H1 (cell line): ENCODE measurements around the gene DPYD. TPM values are rescaled to one million over a fixed set of nuclear protein-coding genes. Genes with fewer than 3 reads are reported as not detected.
A peak's percentile ranks its signal among the peaks of the same experiment; 100 is the strongest.

Experiments used
- CTCF ChIA-PET: fragments of 300-600 bp; sonication (Branson Sonifier 250); formaldehyde crosslinking; loops from one replicate; lab custom pipeline; 2021; ENCODE audit not compliant: partially characterized antibody; lab: Charles Lee
- POLR2A ChIA-PET: fragments of 300-600 bp; sonication (Branson Sonifier 250); formaldehyde crosslinking; loops from one replicate; lab custom pipeline; 2021; ENCODE audit warnings: inconsistent platforms; ENCODE audit not compliant: partially characterized antibody; lab: Charles Lee
- DNase-seq, 2 experiments: peaks; one replicate each; pipeline versions ENCODE4 v3.0.0 to v3.0.0-alpha.2; 2010 to 2022; ENCODE audit warnings: low spot score in 2 of 2, low read depth in 1 of 2, mixed read lengths in 1 of 2
- FAIRE-seq: peaks from 2 replicates; lab custom pipeline; 2011; peaks lifted over from hg19 to GRCh38; lab: Jason Lieb, UNC
- H2AFZ ChIP-seq: 2 replicates; pipeline ENCODE4 v1.8.1; 2012; ENCODE audit warnings: low read length, inconsistent platforms
- H2AK5ac ChIP-seq: 2 replicates; pipeline ENCODE4 v1.6.1; 2013; ENCODE audit warnings: low read depth, low read length
- H2BK120ac ChIP-seq: replicated peaks from 2 replicates; pipeline ENCODE3; 2013; ENCODE audit warnings: low read depth, low read length, inconsistent platforms
- H2BK12ac ChIP-seq: 2 replicates; pipeline ENCODE4 v1.6.1; 2013; ENCODE audit warnings: low read depth, low read length
- H2BK15ac ChIP-seq: 2 replicates; pipeline ENCODE4 v1.6.1; 2013; ENCODE audit warnings: low read length
- H2BK20ac ChIP-seq: 2 replicates; pipeline ENCODE4 v1.6.1; 2013; ENCODE audit warnings: low read length
- H2BK5ac ChIP-seq: 2 replicates; pipeline ENCODE4 v1.6.1; 2013; ENCODE audit warnings: low read depth, low read length
- H3K14ac ChIP-seq: 2 replicates; pipeline ENCODE4 v1.6.1; 2013; ENCODE audit warnings: inconsistent platforms; ENCODE audit not compliant: insufficient read length
- H3K18ac ChIP-seq: 2 replicates; pipeline ENCODE4 v1.6.1; 2013; ENCODE audit warnings: low read length; ENCODE audit errors: extremely low read depth
- H3K23ac ChIP-seq: 2 replicates; pipeline ENCODE4 v1.6.1; 2013; ENCODE audit warnings: inconsistent platforms; ENCODE audit not compliant: insufficient read length
- H3K23me2 ChIP-seq: 2 replicates; pipeline ENCODE4 v1.6.1; 2013; ENCODE audit warnings: low read depth, low read length
- H3K27ac ChIP-seq: 2 replicates; pipeline ENCODE4 v1.6.1; 2011; ENCODE audit warnings: low read depth, low read length, inconsistent platforms
- H3K27me3 ChIP-seq, 4 experiments: replicated peaks in 1 of 4; 1 replicate in 1 of 4; 2 replicates in 3 of 4; pipeline versions ENCODE4 v1.6.1 to v1.8.1; 2011 to 2013; ENCODE audit warnings: low read length in 3 of 4, mild to moderate bottlenecking in 3 of 4, inconsistent platforms in 2 of 4, mixed read lengths in 2 of 4, moderate library complexity in 1 of 4; ENCODE audit not compliant: control insufficient read depth in 3 of 4, insufficient read depth in 3 of 4; ENCODE audit errors: extremely low read depth in 1 of 4
- H3K36me3 ChIP-seq, 4 experiments: 2 replicates each; pipeline versions ENCODE4 v1.6.1 to v1.8.1; 2011 to 2013; ENCODE audit warnings: mild to moderate bottlenecking in 4 of 4, low read length in 3 of 4, moderate library complexity in 2 of 4, control low read depth in 1 of 4, inconsistent platforms in 1 of 4; ENCODE audit not compliant: insufficient read depth in 4 of 4, control insufficient read depth in 2 of 4
- H3K4ac ChIP-seq: replicated peaks from 2 replicates; pipeline ENCODE3; 2013; ENCODE audit warnings: low read length, low read depth, mixed read lengths, inconsistent platforms; ENCODE audit not compliant: insufficient read length
- H3K4me1 ChIP-seq, 4 experiments: replicated peaks in 1 of 4; 1 replicate in 1 of 4; 2 replicates in 3 of 4; pipeline versions ENCODE4 v1.6.1 to v1.8.1; 2011 to 2013; ENCODE audit warnings: low read length in 3 of 4, inconsistent platforms in 2 of 4, mixed read lengths in 1 of 4; ENCODE audit not compliant: insufficient read depth in 4 of 4, control insufficient read depth in 3 of 4
- H3K4me2 ChIP-seq, 2 experiments: 2 replicates each; pipeline versions ENCODE4 v1.6.1 to v1.8.1; 2011 to 2013; ENCODE audit warnings: low read depth in 2 of 2, low read length in 2 of 2, control low read depth in 1 of 2, inconsistent platforms in 1 of 2, mild to moderate bottlenecking in 1 of 2; ENCODE audit not compliant: insufficient read depth in 1 of 2
- H3K4me3 ChIP-seq, 4 experiments: fragments of 200-600, 300-600 bp in 1 of 4; sonication (generic), shearing (Covaris generic), sonication (Bioruptor Twin) in 1 of 4; 2 replicates each; pipeline versions ENCODE4 v1.5.1 to v1.8.1; 2011 to 2016; ENCODE audit warnings: low read length in 4 of 4, low read depth in 3 of 4, control low read depth in 2 of 4, inconsistent platforms in 2 of 4, mild to moderate bottlenecking in 2 of 4, mixed read lengths in 1 of 4, moderate library complexity in 1 of 4; ENCODE audit not compliant: insufficient read depth in 2 of 4; ENCODE audit errors: extremely low read depth in 1 of 4
- H3K56ac ChIP-seq: replicated peaks from 2 replicates; pipeline ENCODE3; 2013; ENCODE audit warnings: low read depth, mild to moderate bottlenecking, mixed read lengths, low read length, inconsistent platforms; ENCODE audit not compliant: insufficient read length
- H3K79me1 ChIP-seq: 2 replicates; pipeline ENCODE4 v1.6.1; 2013; ENCODE audit warnings: low read depth, low read length, control low read depth
- H3K79me2 ChIP-seq, 2 experiments: 2 replicates each; pipeline versions ENCODE4 v1.6.1 to v1.8.1; 2012 to 2013; ENCODE audit warnings: low read length in 2 of 2, mild to moderate bottlenecking in 2 of 2, inconsistent platforms in 1 of 2; ENCODE audit not compliant: insufficient read depth in 2 of 2, control insufficient read depth in 1 of 2
- H3K9ac ChIP-seq, 4 experiments: replicated peaks in 1 of 4; 1 replicate in 1 of 4; 2 replicates in 3 of 4; pipeline versions ENCODE4 v1.6.1 to v1.8.1; 2011 to 2013; ENCODE audit warnings: low read depth in 3 of 4, low read length in 3 of 4, control low read depth in 2 of 4, mild to moderate bottlenecking in 2 of 4, moderate library complexity in 2 of 4, inconsistent platforms in 1 of 4; ENCODE audit errors: extremely low read depth in 1 of 4
- H3K9me3 ChIP-seq, 2 experiments: 2 replicates each; pipeline versions ENCODE4 v1.6.1 to v1.8.1; 2012 to 2013; ENCODE audit warnings: mild to moderate bottlenecking in 2 of 2, moderate library complexity in 2 of 2, control low read depth in 1 of 2, inconsistent platforms in 1 of 2, low read depth in 1 of 2, low read length in 1 of 2, mixed read lengths in 1 of 2; ENCODE audit not compliant: insufficient read depth in 2 of 2
- H4K20me1 ChIP-seq, 2 experiments: replicated peaks in 1 of 2; 2 replicates each; pipeline versions ENCODE3 to v1.8.1; 2011 to 2013; ENCODE audit warnings: inconsistent platforms in 2 of 2, low read length in 2 of 2, mild to moderate bottlenecking in 1 of 2; ENCODE audit not compliant: insufficient read depth in 2 of 2, control insufficient read depth in 1 of 2
- H4K5ac ChIP-seq: 2 replicates; pipeline ENCODE4 v1.6.1; 2013; ENCODE audit warnings: low read length, low read depth, mixed read lengths, inconsistent platforms; ENCODE audit not compliant: insufficient read length
- H4K8ac ChIP-seq: 2 replicates; pipeline ENCODE4 v1.8.0; 2013; ENCODE audit warnings: mild to moderate bottlenecking, moderate library complexity, low read length, inconsistent platforms; ENCODE audit not compliant: insufficient read depth; ENCODE audit errors: extremely low read depth
- H4K91ac ChIP-seq: replicated peaks from 2 replicates; pipeline ENCODE3; 2013; ENCODE audit warnings: low read length, mixed read lengths, inconsistent platforms; ENCODE audit not compliant: insufficient read length
- RAD21 ChIP-seq, 2 experiments: IDR thresholded peaks in 1 of 2; conservative IDR thresholded peaks in 1 of 2; 2 replicates each; pipeline ENCODE4 v1.6.1; 2011; ENCODE audit warnings: low read depth in 2 of 2, low read length in 2 of 2, improper control_type of control experiment in 1 of 2, inconsistent platforms in 1 of 2, mild to moderate bottlenecking in 1 of 2, moderate library complexity in 1 of 2
- SAP30 ChIP-seq: fragments of 300-600 bp; sonication (generic); IDR thresholded peaks from 2 replicates; pipeline ENCODE4 v1.7.1; 2012; ENCODE audit warnings: low read length, moderate library complexity, mild to moderate bottlenecking, inconsistent platforms; ENCODE audit not compliant: insufficient read depth, insufficient replicate concordance
- WGBS, 2 experiments: shearing (Covaris generic) in 1 of 2; methylation state at CpG; one replicate each; pipeline versions ENCODE4 v1.1.6 to v1.1.7; 2013 to 2015; ENCODE audit warnings: low lambda C conversion rate in 2 of 2, mixed read lengths in 2 of 2, inconsistent platforms in 1 of 2, low coverage in 1 of 2, missing lambda C conversion rate in 1 of 2; ENCODE audit not compliant: insufficient replicate concordance in 2 of 2, insufficient coverage in 1 of 2, insufficient read length in 1 of 2; ENCODE audit errors: extremely low coverage in 1 of 2, missing lambda C conversion rate in 1 of 2; 5-methylcytosine and 5-hydroxymethylcytosine counted together
- polyA plus RNA-seq, 7 experiments: library from polyadenylated mRNA; depleted of rRNA in 3 of 7; stranded (reverse) in 5 of 7; unstranded in 2 of 7; fragments of >200 nt in 5 of 7; fragments of 200-250 nt in 2 of 7; gene quantifications; 1 replicate in 5 of 7; 2 replicates in 1 of 7; 4 replicates in 1 of 7; pipeline versions ENCODE4 v1.2.1 to v1.2.3, GENCODE V29; 2011 to 2013; ENCODE audit warnings: missing spikeins in 2 of 7, mixed read lengths in 2 of 7
- total RNA-seq: library from RNA; stranded (reverse); fragmentation: NEBNext Ultra II Directional; extraction: Animal tissue kit (Norgen Biotek cat#: 25700); gene quantifications from 2 replicates; pipeline ENCODE4 v1.2.1, GENCODE V29; 2021
- TF ChIP-seq, protein P1 (sequence below), 3 experiments: IDR thresholded peaks; 1 replicate in 2 of 3; 2 replicates in 1 of 3; pipeline versions ENCODE4 v1.5.1 to v1.6.1; 2011; ENCODE audit warnings: low read length in 3 of 3, mild to moderate bottlenecking in 3 of 3, inconsistent platforms in 2 of 3, low read depth in 1 of 3, moderate library complexity in 1 of 3; ENCODE audit not compliant: insufficient read depth in 1 of 3; ENCODE audit errors: control extremely low read depth in 1 of 3

The DPYD gene
- total and polyA plus RNA-seq, 2 of the 8 experiments (the other 6 are each of a cell fraction or from before 2014, with no cell fraction given): 0.29 to 0.73 TPM

DNA sequence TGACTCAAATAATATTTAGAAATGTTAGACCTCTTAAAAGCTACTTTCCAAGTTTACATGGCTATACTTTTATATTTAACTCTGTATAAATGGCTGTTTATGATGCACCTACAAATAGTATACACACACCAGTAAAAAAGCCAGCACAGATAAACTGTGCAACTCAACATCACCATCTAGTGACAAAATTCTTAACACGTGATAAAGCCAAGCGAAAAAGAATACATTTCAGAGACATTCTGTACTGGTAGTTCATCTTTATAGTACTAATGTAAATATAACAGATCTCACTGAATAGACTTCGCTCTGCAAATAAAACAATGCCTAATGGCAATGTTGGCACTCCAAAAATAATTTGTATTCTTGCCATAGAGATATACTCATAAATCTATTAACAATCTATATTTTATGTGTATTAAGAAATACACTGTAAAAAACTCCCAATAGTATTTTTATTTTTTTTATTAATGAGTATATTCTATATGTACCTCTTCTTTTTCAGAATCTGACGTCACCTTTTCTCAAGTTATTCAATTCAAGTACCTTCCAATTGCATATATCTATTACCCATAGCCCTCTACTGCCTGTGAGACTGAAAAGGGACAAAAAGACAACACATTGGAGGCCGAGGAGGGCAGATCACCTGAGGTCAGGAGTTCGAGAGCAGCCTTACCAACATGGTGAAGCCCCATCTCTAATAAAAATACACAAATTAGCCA is 100.2 kb downstream of the DPYD start:
- Histone ChIP-seq H2AK5ac (no peak overlapping the region), H3K9ac (no peak overlapping the region), H3K18ac (no peak overlapping the region), H4K5ac (no peak overlapping the region), H3K4me3 (no peak overlapping the region), H4K20me1 (no peaks in the 10 kb centered on the region), H3K27ac (no peak overlapping the region), H3K79me2 (no peaks in the 10 kb centered on the region), H3K56ac (no peak overlapping the region), H3K4me1 (no peaks in the 10 kb centered on the region), H2BK12ac (no peak overlapping the region), H3K23me2 (no peaks in the 10 kb centered on the region; the same call in 1 of the 2 replicates), H3K36me3 (no peaks in the 10 kb centered on the region), H2BK15ac (no peak overlapping the region), H4K8ac (no peak overlapping the region), H3K23ac (no peak overlapping the region), H3K27me3 (no peaks in the 10 kb centered on the region), H2BK20ac (no peak overlapping the region), H2BK120ac (no peak overlapping the region), H2AFZ (no peak overlapping the region), H2BK5ac (no peak overlapping the region), H3K4me2 (no peak overlapping the region), H4K91ac (no peak overlapping the region), H3K4ac (no peak overlapping the region), H3K79me1 (no peaks in the 10 kb centered on the region), H3K9me3 (no peaks in the 10 kb centered on the region), H3K14ac (no peak overlapping the region)
- ChIA-PET CTCF (interaction anchor here (0.6 to 1.1 kb wide), 5 partner anchors 10 to 633 kb away, joined by 3 to 5 read pairs (median 3); no protein-coding TSS in a partner anchor), POLR2A (no interaction called here)
- FAIRE-seq: no peak
- no peak for DNase-seq
- TF ChIP-seq, protein P1, sequence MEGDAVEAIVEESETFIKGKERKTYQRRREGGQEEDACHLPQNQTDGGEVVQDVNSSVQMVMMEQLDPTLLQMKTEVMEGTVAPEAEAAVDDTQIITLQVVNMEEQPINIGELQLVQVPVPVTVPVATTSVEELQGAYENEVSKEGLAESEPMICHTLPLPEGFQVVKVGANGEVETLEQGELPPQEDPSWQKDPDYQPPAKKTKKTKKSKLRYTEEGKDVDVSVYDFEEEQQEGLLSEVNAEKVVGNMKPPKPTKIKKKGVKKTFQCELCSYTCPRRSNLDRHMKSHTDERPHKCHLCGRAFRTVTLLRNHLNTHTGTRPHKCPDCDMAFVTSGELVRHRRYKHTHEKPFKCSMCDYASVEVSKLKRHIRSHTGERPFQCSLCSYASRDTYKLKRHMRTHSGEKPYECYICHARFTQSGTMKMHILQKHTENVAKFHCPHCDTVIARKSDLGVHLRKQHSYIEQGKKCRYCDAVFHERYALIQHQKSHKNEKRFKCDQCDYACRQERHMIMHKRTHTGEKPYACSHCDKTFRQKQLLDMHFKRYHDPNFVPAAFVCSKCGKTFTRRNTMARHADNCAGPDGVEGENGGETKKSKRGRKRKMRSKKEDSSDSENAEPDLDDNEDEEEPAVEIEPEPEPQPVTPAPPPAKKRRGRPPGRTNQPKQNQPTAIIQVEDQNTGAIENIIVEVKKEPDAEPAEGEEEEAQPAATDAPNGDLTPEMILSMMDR (IDR thresholded peaks at IDR 0.05; ENCODE audit: control extremely low read depth in 1 of 3, insufficient read depth in 1 of 3, low read depth in 1 of 3, low read length in 3 of 3): peak in 2 of 3 experiments; percentile 16 to 19; a peak in 2 of 4 replicates
- TF ChIP-seq SAP30: no peak
- peak; percentile 65 to 68 for TF ChIP-seq RAD21 (IDR thresholded peaks at IDR 0.05 in 1 of 2, conservative IDR thresholded peaks at IDR 0.05 in 1 of 2; ENCODE audit: low read depth in 2 of 2, low read length in 2 of 2)
- WGBS, 2 experiments: 71% methylated on average over 6 of the region's 6 CpGs; no CpG with 5 or more reads in 1 of the 2 experiments
